B cell (primary cell): ENCODE results near the gene WDR62. TPM values are rescaled to one million over a fixed set of nuclear protein-coding genes. Genes with fewer than 3 reads are reported as not detected.

ENCODE experiments used
- ATAC-seq: fragments of 200-7000 bp; cut with Tn5 transposase; one replicate; pipeline ENCODE4 v1.10.0; 2021; ENCODE audit warnings: low read depth, mild to moderate bottlenecking, moderate number of reproducible peaks, moderate library complexity
- CTCF ChIA-PET: fragments of 350-600 bp; sonication (Branson Sonifier 250); formaldehyde crosslinking; loops from one replicate; lab custom pipeline; 2021; ENCODE audit warnings: antibody characterized with exemption, inconsistent platforms; lab: Charles Lee
- POLR2A ChIA-PET: fragments of 350-600 bp; sonication (Branson Sonifier 250); formaldehyde crosslinking; loops from one replicate; lab custom pipeline; 2021; ENCODE audit warnings: antibody characterized with exemption; lab: Charles Lee
- DNase-seq: peaks from one replicate; pipeline ENCODE4 v3.0.0; 2013
- H2AFZ ChIP-seq: 2 replicates; pipeline ENCODE4 v1.6.1; 2012; ENCODE audit warnings: mild to moderate bottlenecking, low read depth, low read length; ENCODE audit not compliant: insufficient read depth, poor library complexity, severe bottlenecking
- H3K27ac ChIP-seq, 2 donors: 1 replicate in 1 of 2; 2 replicates in 1 of 2; pipeline ENCODE4 v1.5.1; 2012 to 2013; ENCODE audit warnings: low read length in 2 of 2, mild to moderate bottlenecking in 2 of 2, moderate library complexity in 1 of 2
- H3K27me3 ChIP-seq, 4 experiments: fragments of 200-600 bp in 1 of 4; sonication (generic) in 1 of 4; replicated peaks in 1 of 4; 1 replicate in 2 of 4; 2 replicates in 2 of 4; pipeline versions ENCODE4 v1.6.1 to v1.7.0; 2013 to 2016; ENCODE audit warnings: low read length in 3 of 4, mild to moderate bottlenecking in 2 of 4, mixed read lengths in 1 of 4, moderate library complexity in 1 of 4; ENCODE audit not compliant: insufficient read depth in 4 of 4, control insufficient read depth in 3 of 4; ENCODE audit errors: control extremely low read depth in 1 of 4
- H3K36me3 ChIP-seq, 2 experiments: replicated peaks in 1 of 2; 1 replicate in 1 of 2; 2 replicates in 1 of 2; pipeline versions ENCODE4 v1.6.1 to v1.7.1; 2013; ENCODE audit warnings: low read length in 1 of 2; ENCODE audit not compliant: insufficient read depth in 2 of 2, control insufficient read depth in 1 of 2; ENCODE audit errors: control extremely low read depth in 1 of 2, extremely low read depth in 1 of 2
- H3K4me1 ChIP-seq, 2 donors: fragments of 200-600 bp in 1 of 2; sonication (generic) in 1 of 2; 1 replicate in 1 of 2; 2 replicates in 1 of 2; pipeline versions ENCODE4 v1.5.1 to v1.6.1; 2013 to 2017; ENCODE audit warnings: low read length in 2 of 2; ENCODE audit not compliant: control insufficient read depth in 2 of 2, insufficient read depth in 2 of 2
- H3K4me2 ChIP-seq: replicated peaks from 2 replicates; pipeline ENCODE3; 2012; ENCODE audit warnings: mild to moderate bottlenecking, low read depth, low read length; ENCODE audit not compliant: poor library complexity, severe bottlenecking
- H3K4me3 ChIP-seq, 5 experiments: fragments of 200-600 bp in 1 of 5; sonication (generic) in 1 of 5; 1 replicate in 3 of 5; 2 replicates in 2 of 5; pipeline versions ENCODE4 v1.5.1 to v1.7.0; 2011 to 2016; ENCODE audit warnings: low read length in 4 of 5, mild to moderate bottlenecking in 4 of 5, low read depth in 2 of 5, control low read depth in 1 of 5, moderate library complexity in 1 of 5; ENCODE audit not compliant: insufficient read depth in 1 of 5; ENCODE audit errors: control extremely low read depth in 1 of 5, extremely low read depth in 1 of 5
- H3K79me2 ChIP-seq: fragments of 200-600 bp; sonication (generic); one replicate; pipeline ENCODE4 v1.6.0; 2016; ENCODE audit warnings: low read length; ENCODE audit not compliant: control insufficient read depth, insufficient read depth
- H3K9ac ChIP-seq: fragments of 200-600 bp; sonication (generic); 2 replicates; pipeline ENCODE4 v1.6.1; 2017; ENCODE audit warnings: mild to moderate bottlenecking, low read length, moderate library complexity
- H3K9me3 ChIP-seq, 3 donors: one replicate each; pipeline versions ENCODE4 v1.6.1 to v1.7.1; 2013; ENCODE audit warnings: low read length in 2 of 3; ENCODE audit not compliant: control insufficient read depth in 2 of 3, insufficient read depth in 1 of 3; ENCODE audit errors: control extremely low read depth in 1 of 3
- H4K20me1 ChIP-seq: 2 replicates; pipeline ENCODE4 v1.6.0; 2012; ENCODE audit warnings: mild to moderate bottlenecking, low read length; ENCODE audit not compliant: insufficient read depth, control insufficient read depth, poor library complexity, severe bottlenecking
- H3K27ac Mint-ChIP-seq: one replicate; pipeline ENCODE4 v1.8.0; 2021; ENCODE audit warnings: mixed read lengths
- H3K27me3 Mint-ChIP-seq: one replicate; pipeline ENCODE4 v1.8.0; 2021; ENCODE audit warnings: mixed read lengths
- H3K4me1 Mint-ChIP-seq: one replicate; pipeline ENCODE4 v1.8.0; 2021; ENCODE audit warnings: mixed read lengths
- H3K4me3 Mint-ChIP-seq: one replicate; pipeline ENCODE4 v1.8.0; 2021; ENCODE audit warnings: mixed read lengths
- H3K9me3 Mint-ChIP-seq: one replicate; pipeline ENCODE4 v1.8.0; 2022; ENCODE audit warnings: mixed read lengths; ENCODE audit not compliant: insufficient read depth
- EZH2 ChIP-seq: IDR thresholded peaks from 2 replicates; pipeline ENCODE4 v1.6.1; 2012; ENCODE audit warnings: borderline replicate concordance, low read depth, mild to moderate bottlenecking, moderate library complexity, low read length; ENCODE audit not compliant: insufficient read depth, poor library complexity, severe bottlenecking
- WGBS: methylation state at CpG from one replicate; pipeline ENCODE4 v1.1.5; 2013; ENCODE audit warnings: missing lambda C conversion rate; ENCODE audit not compliant: insufficient coverage; 5-methylcytosine and 5-hydroxymethylcytosine counted together
- intact Hi-C: fragments of 100-400 bp; cut with micrococcal nuclease; formaldehyde crosslinking; loops from one replicate; pipeline ENCODE4 v1.10.0; 2022
- polyA plus RNA-seq: library from polyadenylated mRNA; depleted of rRNA; stranded (reverse); fragments of >200 nt; gene quantifications from 2 replicates; pipeline ENCODE4 v1.2.3, GENCODE V29; 2012
- total RNA-seq, 2 donors: library from RNA; stranded (reverse); fragments of 120-200 nt in 1 of 2; gene quantifications; 1 replicate in 1 of 2; 2 replicates in 1 of 2; pipeline versions ENCODE4 v1.2.3 to v1.2.4, GENCODE V29; 2013 to 2022
- TF ChIP-seq, protein P1 (sequence below): fragments of 200-600 bp; IDR thresholded peaks from one replicate; pipeline ENCODE4 v1.8.0; 2022; ENCODE audit warnings: antibody characterized with exemption, mild to moderate bottlenecking

WDR62 gene
- total and polyA plus RNA-seq, 2 donors (not counting 1 experiment from before 2014, with no cell fraction given): 1.8 to 1.9 TPM

DNA sequence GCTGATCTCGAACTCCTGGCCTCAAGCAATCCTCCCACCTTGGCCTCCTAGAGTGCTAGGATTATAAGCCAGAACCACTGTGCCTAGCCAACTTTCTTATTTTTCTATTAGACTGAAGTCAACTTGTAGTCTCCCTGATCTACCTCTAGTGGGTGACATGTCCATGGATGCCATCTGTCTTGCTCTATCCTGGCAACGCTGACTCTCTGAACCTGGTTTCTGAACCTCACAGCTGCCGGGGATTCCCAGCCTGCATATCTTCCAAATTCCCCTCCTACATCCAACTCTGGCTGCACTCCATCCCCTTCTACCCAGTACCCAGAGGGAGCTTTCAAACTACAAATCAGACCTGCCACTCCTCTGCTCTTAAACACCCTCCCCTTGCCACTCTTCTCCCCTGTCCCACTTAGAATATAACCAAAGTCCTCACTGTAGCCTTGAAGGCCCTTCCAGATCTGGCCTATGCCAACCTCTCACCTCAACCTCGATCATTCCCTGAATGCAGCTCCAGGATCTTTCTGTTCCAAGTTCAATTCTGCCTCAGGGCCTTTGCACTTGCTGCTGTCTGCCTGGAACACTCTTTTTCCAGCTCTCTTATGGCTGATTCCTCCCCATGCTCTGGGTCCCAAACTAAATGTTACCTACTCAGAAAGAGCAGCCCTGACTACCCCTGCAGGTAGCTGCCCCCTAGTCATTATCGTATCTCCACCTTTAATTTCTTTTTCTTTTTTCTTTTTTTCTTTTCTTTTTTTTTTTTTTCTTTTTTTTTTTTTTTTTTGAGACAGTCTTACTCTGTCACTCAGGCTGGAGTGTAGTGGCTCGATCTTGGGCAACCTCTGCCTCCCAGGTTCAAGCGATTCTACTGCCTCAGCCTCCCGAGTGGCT lies 24.2 kb upstream of the WDR62 start:
- H3K4me3 Mint-ChIP-seq: no peak overlapping the region
- no peaks in the 10 kb centered on the region for H3K9me3 Mint-ChIP-seq
- DNase-seq (no peak), ATAC-seq (no peak)
- Histone ChIP-seq H3K4me1 (peaks cover 9 to 10% of the 10 kb centered on the region in 2 donors), H3K27ac (no peak overlapping the region), H3K27me3 (peaks cover 0 to 10% (median 0%) of the 10 kb centered on the region in 4 experiments), H3K9me3 (peaks cover 0 to 4% (median 0%) of the 10 kb centered on the region in 3 donors), H3K9ac (no peak overlapping the region), H4K20me1 (no peaks in the 10 kb centered on the region), H3K4me2 (no peak overlapping the region), H3K4me3 (no peak overlapping the region), H3K36me3 (no peaks in the 10 kb centered on the region), H2AFZ (no peak overlapping the region), H3K79me2 (no peaks in the 10 kb centered on the region)
- ChIA-PET POLR2A (no interaction called here), CTCF (no interaction called here)
- no peaks in the 10 kb centered on the region for H3K27me3 Mint-ChIP-seq
- intact Hi-C loops: no loop called here
- WGBS: 96% methylated on average over 4 of the region's 8 CpGs
- TF ChIP-seq, protein P1, sequence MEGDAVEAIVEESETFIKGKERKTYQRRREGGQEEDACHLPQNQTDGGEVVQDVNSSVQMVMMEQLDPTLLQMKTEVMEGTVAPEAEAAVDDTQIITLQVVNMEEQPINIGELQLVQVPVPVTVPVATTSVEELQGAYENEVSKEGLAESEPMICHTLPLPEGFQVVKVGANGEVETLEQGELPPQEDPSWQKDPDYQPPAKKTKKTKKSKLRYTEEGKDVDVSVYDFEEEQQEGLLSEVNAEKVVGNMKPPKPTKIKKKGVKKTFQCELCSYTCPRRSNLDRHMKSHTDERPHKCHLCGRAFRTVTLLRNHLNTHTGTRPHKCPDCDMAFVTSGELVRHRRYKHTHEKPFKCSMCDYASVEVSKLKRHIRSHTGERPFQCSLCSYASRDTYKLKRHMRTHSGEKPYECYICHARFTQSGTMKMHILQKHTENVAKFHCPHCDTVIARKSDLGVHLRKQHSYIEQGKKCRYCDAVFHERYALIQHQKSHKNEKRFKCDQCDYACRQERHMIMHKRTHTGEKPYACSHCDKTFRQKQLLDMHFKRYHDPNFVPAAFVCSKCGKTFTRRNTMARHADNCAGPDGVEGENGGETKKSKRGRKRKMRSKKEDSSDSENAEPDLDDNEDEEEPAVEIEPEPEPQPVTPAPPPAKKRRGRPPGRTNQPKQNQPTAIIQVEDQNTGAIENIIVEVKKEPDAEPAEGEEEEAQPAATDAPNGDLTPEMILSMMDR: no peak
- no peak for TF ChIP-seq EZH2
- H3K4me1 Mint-ChIP-seq: peaks cover 12% of the 10 kb centered on the region
- H3K27ac Mint-ChIP-seq: no peak overlapping the region

DNA sequence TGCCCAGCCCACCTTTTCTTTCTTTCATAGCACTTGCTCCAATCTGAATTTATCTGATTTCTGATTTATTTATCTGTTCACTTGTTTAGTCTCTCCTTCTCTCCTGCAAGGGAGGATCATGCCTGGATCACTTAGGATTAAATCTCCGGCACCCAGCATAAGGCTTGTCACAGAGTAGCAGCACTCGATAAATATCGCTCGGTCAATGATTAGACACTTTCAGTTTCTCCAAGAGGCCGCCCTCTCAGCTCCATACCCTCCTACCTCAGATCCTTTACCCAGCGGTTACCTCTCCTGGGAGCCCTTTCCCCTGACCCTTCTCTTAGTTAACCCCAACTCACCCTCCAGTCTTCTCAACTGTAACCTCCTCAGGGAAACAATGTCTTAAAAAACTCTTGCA lies 23.4 kb upstream of the WDR62 start:
- POLR2A ChIA-PET: interaction anchor here (0.6 kb wide), 1 partner anchor 136 kb away, joined by 4 read pairs; no protein-coding TSS in a partner anchor
- H3K79me2 ChIP-seq: no peaks in the 10 kb centered on the region
- CTCF ChIA-PET: no interaction called here
- no peak overlapping the region for H3K4me2 ChIP-seq
- no peaks in the 10 kb centered on the region for H4K20me1 ChIP-seq
- H3K27me3 Mint-ChIP-seq: no peaks in the 10 kb centered on the region
- TF ChIP-seq, protein P1: no peak
- TF ChIP-seq EZH2: no peak
- H2AFZ ChIP-seq: no peak overlapping the region
- no peak overlapping the region for H3K27ac Mint-ChIP-seq
- H3K36me3 ChIP-seq: no peaks in the 10 kb centered on the region
- DNase-seq (no peak), ATAC-seq (no peak)
- H3K4me3 ChIP-seq: no peak overlapping the region
- no peaks in the 10 kb centered on the region for H3K9me3 Mint-ChIP-seq
- H3K4me3 Mint-ChIP-seq: no peak overlapping the region
- H3K4me1 ChIP-seq: peaks cover 9 to 10% of the 10 kb centered on the region in 2 donors
- intact Hi-C loops: no loop called here
- no peak overlapping the region for H3K9ac ChIP-seq
- peaks cover 0 to 4% (median 0%) of the 10 kb centered on the region in 3 donors for H3K9me3 ChIP-seq
- 97% methylated on average over 6 of the region's 6 CpGs for WGBS
- no peak overlapping the region for H3K27ac ChIP-seq
- H3K4me1 Mint-ChIP-seq: peaks cover 12% of the 10 kb centered on the region
- H3K27me3 ChIP-seq: peaks cover 0 to 10% (median 0%) of the 10 kb centered on the region in 4 experiments
